ENCODE data around the gene ZG16B. TPM values are rescaled to one million over a fixed set of nuclear protein-coding genes. Genes with fewer than 3 reads are reported as not detected.
A peak's percentile ranks its signal among the peaks of the same experiment; 100 is the strongest.

Gene ZG16B
- total RNA-seq, 1 experiment from 2014 or later: not detected

DNA sequence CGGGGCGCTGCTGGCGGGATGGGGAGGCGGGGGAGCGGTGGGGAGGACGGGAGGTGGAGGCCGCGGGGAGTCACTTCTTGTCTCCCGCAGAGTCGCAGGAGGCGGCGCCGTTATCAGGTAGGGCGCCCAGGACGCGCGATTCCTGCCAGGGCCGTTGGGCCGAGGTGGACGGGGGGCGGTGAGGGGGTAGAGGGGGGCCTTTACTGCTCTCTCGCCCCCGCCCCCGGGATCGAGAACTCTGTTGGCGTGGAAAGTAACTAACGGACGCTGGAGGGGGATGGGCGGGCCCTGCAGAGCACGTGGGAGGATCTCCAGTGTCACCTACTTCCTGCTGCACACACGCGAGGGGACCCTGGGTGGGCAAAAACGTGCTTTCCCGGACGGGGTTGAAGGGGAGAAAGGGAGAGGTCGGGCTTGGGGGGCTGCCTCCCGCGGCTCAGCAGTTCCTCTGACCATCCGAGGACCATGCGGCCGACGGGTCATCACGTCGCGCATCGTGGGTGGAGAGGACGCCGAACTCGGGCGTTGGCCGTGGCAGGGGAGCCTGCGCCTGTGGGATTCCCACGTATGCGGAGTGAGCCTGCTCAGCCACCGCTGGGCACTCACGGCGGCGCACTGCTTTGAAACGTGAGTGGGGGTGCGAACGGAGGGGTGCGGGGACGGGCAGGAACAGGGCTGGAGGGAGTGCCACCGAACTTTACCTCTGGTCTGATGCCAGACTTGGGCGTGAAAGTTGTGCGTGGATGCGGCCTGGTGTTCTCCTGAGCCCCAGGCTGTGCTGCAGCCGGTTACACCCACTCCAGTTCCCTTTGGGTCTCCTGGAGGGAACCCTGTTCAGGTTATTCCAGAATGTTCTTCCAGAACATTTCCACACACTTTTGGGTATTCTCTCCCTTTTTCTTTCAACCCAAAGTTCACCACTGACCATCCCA lies 12.5 kb upstream of the ZG16B start:
- H3K36me3 Mint-ChIP-seq: no peaks in the 10 kb centered on the region
- TF ChIP-seq, protein P1, sequence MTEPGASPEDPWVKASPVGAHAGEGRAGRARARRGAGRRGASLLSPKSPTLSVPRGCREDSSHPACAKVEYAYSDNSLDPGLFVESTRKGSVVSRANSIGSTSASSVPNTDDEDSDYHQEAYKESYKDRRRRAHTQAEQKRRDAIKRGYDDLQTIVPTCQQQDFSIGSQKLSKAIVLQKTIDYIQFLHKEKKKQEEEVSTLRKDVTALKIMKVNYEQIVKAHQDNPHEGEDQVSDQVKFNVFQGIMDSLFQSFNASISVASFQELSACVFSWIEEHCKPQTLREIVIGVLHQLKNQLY (CRISPR knock-in tag; IDR thresholded peaks at IDR 0.05): no peak
- TF ChIP-seq, protein P2, sequence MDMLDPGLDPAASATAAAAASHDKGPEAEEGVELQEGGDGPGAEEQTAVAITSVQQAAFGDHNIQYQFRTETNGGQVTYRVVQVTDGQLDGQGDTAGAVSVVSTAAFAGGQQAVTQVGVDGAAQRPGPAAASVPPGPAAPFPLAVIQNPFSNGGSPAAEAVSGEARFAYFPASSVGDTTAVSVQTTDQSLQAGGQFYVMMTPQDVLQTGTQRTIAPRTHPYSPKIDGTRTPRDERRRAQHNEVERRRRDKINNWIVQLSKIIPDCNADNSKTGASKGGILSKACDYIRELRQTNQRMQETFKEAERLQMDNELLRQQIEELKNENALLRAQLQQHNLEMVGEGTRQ (CRISPR knock-in tag; IDR thresholded peaks at IDR 0.05): no peak
- no peaks in the 10 kb centered on the region for H3K9me3 Mint-ChIP-seq
- ATAC-seq: no peak
- ChIA-PET POLR2A (no interaction called here), CTCF (interaction anchor here (0.7 to 2.2 kb wide), 18 partner anchors 10 to 148 kb away, joined by 3 to 25 read pairs (median 4); partner anchors contain the start of genes FLYWCH2 and PRSS41)
- no peak for DNase-seq (ENCODE audit: low spot score)
- H3K4me1 Mint-ChIP-seq: no peaks in the 10 kb centered on the region
- H3K27me3 Mint-ChIP-seq (ENCODE audit: low read depth): no peaks in the 10 kb centered on the region
- H3K4me3 Mint-ChIP-seq: no peak overlapping the region
- no peak overlapping the region for H3K27ac Mint-ChIP-seq

DNA sequence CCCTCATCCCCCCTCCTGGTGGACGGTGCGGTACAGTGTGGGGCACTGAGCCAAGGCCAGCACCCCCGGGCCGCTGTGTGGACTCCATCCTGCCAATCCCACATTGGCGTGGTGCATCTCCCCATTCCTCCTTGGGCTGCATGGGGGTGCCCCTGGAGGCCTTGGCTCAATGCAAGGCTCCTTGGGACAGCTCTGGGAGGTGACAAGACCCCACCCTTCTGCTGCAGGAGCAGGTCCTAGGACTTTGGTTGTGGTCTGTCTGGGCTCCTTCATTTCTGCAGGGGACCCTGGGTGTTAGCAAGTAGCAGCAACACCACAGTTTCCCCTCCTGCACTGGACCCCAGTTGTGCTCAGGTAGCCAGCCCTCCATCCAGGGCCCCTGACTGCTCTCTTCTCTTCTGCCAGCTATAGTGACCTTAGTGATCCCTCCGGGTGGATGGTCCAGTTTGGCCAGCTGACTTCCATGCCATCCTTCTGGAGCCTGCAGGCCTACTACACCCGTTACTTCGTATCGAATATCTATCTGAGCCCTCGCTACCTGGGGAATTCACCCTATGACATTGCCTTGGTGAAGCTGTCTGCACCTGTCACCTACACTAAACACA lies 11.7 kb upstream of the ZG16B start:
- H3K27me3 Mint-ChIP-seq (ENCODE audit: low read depth): no peaks in the 10 kb centered on the region
- no peaks in the 10 kb centered on the region for H3K36me3 Mint-ChIP-seq
- CTCF ChIA-PET: interaction anchor here (1.1 kb wide), 2 partner anchors 20 to 21 kb away, joined by 3 read pairs; partner anchors contain the start of gene PRSS41
- DNase-seq (ENCODE audit: low spot score) (no peak), ATAC-seq (no peak)
- no peak overlapping the region for H3K27ac Mint-ChIP-seq
- H3K4me1 Mint-ChIP-seq: no peaks in the 10 kb centered on the region
- POLR2A ChIA-PET: no interaction called here
- H3K9me3 Mint-ChIP-seq: no peaks in the 10 kb centered on the region
- H3K4me3 Mint-ChIP-seq: no peak overlapping the region
- TF ChIP-seq, protein P3, sequence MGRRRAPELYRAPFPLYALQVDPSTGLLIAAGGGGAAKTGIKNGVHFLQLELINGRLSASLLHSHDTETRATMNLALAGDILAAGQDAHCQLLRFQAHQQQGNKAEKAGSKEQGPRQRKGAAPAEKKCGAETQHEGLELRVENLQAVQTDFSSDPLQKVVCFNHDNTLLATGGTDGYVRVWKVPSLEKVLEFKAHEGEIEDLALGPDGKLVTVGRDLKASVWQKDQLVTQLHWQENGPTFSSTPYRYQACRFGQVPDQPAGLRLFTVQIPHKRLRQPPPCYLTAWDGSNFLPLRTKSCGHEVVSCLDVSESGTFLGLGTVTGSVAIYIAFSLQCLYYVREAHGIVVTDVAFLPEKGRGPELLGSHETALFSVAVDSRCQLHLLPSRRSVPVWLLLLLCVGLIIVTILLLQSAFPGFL (CRISPR knock-in tag; IDR thresholded peaks at IDR 0.05; ENCODE audit: borderline replicate concordance): no peak
- TF ChIP-seq ETV6 (CRISPR knock-in tag; IDR thresholded peaks at IDR 0.05): no peak
- TF ChIP-seq, protein P4, sequence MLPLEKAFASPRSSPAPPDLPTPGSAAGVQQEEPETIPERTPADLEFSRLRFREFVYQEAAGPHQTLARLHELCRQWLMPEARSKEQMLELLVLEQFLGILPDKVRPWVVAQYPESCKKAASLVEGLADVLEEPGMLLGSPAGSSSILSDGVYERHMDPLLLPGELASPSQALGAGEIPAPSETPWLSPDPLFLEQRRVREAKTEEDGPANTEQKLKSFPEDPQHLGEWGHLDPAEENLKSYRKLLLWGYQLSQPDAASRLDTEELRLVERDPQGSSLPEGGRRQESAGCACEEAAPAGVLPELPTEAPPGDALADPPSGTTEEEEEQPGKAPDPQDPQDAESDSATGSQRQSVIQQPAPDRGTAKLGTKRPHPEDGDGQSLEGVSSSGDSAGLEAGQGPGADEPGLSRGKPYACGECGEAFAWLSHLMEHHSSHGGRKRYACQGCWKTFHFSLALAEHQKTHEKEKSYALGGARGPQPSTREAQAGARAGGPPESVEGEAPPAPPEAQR (CRISPR knock-in tag; IDR thresholded peaks at IDR 0.05): no peak
- TF ChIP-seq, protein P5, sequence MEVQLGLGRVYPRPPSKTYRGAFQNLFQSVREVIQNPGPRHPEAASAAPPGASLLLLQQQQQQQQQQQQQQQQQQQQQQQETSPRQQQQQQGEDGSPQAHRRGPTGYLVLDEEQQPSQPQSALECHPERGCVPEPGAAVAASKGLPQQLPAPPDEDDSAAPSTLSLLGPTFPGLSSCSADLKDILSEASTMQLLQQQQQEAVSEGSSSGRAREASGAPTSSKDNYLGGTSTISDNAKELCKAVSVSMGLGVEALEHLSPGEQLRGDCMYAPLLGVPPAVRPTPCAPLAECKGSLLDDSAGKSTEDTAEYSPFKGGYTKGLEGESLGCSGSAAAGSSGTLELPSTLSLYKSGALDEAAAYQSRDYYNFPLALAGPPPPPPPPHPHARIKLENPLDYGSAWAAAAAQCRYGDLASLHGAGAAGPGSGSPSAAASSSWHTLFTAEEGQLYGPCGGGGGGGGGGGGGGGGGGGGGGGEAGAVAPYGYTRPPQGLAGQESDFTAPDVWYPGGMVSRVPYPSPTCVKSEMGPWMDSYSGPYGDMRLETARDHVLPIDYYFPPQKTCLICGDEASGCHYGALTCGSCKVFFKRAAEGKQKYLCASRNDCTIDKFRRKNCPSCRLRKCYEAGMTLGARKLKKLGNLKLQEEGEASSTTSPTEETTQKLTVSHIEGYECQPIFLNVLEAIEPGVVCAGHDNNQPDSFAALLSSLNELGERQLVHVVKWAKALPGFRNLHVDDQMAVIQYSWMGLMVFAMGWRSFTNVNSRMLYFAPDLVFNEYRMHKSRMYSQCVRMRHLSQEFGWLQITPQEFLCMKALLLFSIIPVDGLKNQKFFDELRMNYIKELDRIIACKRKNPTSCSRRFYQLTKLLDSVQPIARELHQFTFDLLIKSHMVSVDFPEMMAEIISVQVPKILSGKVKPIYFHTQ (CRISPR knock-in tag; IDR thresholded peaks at IDR 0.05): no peak

DNA sequence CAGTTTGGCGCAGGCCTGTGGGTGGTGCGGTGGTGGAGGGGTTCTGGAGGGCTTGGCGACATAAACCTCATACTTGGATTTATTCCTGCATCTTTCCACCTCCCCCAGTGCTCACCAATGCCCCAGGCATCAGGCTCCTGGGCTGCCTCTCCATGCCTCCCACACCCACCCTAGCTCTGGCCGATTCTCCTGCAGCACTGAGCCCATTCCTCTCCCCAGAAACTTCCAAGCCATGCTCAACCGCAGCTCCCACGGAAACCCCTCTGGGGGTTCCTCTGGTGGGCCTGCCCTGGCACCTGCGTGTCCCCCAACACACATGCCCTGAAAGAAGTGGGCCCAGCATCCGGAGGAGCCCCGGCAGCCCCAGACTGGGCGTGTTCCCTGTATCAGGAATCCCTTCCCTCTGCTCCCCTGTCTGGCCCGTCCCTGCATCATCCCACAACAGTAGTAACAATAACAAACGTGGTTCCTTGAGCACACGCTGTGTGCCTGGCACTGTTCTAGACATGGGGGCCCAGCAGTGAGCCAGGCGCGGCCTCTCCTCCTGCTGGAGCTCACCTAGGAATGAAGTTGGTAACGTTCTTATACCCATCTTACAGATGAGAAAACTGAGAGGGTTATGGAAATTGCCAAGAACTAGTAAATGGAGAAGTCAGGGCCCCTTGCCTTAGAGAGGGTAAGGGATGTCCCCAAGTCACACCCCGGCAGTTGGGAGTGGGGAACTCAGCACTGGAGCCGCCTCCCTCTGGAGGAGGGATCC lies 10.7 kb upstream of the ZG16B start:
- no peaks in the 10 kb centered on the region for H3K36me3 Mint-ChIP-seq
- no peaks in the 10 kb centered on the region for H3K4me1 Mint-ChIP-seq
- peak; percentile 5 for DNase-seq (ENCODE audit: low spot score)
- ChIA-PET POLR2A (no interaction called here), CTCF (interaction anchor here (1.1 kb wide), 2 partner anchors 20 to 21 kb away, joined by 3 read pairs; partner anchors contain the start of gene PRSS41)
- ATAC-seq: no peak
- H3K4me3 Mint-ChIP-seq: no peak overlapping the region
- H3K27me3 Mint-ChIP-seq (ENCODE audit: low read depth): no peaks in the 10 kb centered on the region
- H3K27ac Mint-ChIP-seq: no peak overlapping the region
- H3K9me3 Mint-ChIP-seq: no peaks in the 10 kb centered on the region
- TF ChIP-seq, protein P6, sequence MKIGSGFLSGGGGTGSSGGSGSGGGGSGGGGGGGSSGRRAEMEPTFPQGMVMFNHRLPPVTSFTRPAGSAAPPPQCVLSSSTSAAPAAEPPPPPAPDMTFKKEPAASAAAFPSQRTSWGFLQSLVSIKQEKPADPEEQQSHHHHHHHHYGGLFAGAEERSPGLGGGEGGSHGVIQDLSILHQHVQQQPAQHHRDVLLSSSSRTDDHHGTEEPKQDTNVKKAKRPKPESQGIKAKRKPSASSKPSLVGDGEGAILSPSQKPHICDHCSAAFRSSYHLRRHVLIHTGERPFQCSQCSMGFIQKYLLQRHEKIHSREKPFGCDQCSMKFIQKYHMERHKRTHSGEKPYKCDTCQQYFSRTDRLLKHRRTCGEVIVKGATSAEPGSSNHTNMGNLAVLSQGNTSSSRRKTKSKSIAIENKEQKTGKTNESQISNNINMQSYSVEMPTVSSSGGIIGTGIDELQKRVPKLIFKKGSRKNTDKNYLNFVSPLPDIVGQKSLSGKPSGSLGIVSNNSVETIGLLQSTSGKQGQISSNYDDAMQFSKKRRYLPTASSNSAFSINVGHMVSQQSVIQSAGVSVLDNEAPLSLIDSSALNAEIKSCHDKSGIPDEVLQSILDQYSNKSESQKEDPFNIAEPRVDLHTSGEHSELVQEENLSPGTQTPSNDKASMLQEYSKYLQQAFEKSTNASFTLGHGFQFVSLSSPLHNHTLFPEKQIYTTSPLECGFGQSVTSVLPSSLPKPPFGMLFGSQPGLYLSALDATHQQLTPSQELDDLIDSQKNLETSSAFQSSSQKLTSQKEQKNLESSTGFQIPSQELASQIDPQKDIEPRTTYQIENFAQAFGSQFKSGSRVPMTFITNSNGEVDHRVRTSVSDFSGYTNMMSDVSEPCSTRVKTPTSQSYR (CRISPR knock-in tag; IDR thresholded peaks at IDR 0.05): no peak
- TF ChIP-seq IRF2 (CRISPR knock-in tag; IDR thresholded peaks at IDR 0.05; ENCODE audit: borderline replicate concordance, low read depth) (no peak), SOX15 (CRISPR knock-in tag; IDR thresholded peaks at IDR 0.05) (no peak), ZNF416 (CRISPR knock-in tag; IDR thresholded peaks at IDR 0.05) (no peak), GTF2I (CRISPR knock-in tag; conservative IDR thresholded peaks at IDR 0.05) (no peak), NFE2L1 (CRISPR knock-in tag; IDR thresholded peaks at IDR 0.05) (no peak)
- TF ChIP-seq, protein P7, sequence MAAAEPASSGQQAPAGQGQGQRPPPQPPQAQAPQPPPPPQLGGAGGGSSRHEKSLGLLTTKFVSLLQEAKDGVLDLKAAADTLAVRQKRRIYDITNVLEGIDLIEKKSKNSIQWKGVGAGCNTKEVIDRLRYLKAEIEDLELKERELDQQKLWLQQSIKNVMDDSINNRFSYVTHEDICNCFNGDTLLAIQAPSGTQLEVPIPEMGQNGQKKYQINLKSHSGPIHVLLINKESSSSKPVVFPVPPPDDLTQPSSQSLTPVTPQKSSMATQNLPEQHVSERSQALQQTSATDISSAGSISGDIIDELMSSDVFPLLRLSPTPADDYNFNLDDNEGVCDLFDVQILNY (CRISPR knock-in tag; IDR thresholded peaks at IDR 0.05): no peak
- TF ChIP-seq, protein P8, sequence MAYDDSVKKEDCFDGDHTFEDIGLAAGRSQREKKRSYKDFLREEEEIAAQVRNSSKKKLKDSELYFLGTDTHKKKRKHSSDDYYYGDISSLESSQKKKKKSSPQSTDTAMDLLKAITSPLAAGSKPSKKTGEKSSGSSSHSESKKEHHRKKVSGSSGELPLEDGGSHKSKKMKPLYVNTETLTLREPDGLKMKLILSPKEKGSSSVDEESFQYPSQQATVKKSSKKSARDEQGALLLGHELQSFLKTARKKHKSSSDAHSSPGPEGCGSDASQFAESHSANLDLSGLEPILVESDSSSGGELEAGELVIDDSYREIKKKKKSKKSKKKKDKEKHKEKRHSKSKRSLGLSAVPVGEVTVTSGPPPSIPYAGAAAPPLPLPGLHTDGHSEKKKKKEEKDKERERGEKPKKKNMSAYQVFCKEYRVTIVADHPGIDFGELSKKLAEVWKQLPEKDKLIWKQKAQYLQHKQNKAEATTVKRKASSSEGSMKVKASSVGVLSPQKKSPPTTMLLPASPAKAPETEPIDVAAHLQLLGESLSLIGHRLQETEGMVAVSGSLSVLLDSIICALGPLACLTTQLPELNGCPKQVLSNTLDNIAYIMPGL (CRISPR knock-in tag; IDR thresholded peaks at IDR 0.05): no peak

Measured in WTC11 (cell line).